H1 (cell line): ENCODE results near the gene ABI2. TPM values are rescaled to one million over a fixed set of nuclear protein-coding genes. Genes with fewer than 3 reads are reported as not detected.

Experiments
- CTCF ChIA-PET: fragments of 300-600 bp; sonication (Branson Sonifier 250); formaldehyde crosslinking; loops from one replicate; lab custom pipeline; 2021; ENCODE audit not compliant: partially characterized antibody; lab: Charles Lee
- POLR2A ChIA-PET: fragments of 300-600 bp; sonication (Branson Sonifier 250); formaldehyde crosslinking; loops from one replicate; lab custom pipeline; 2021; ENCODE audit warnings: inconsistent platforms; ENCODE audit not compliant: partially characterized antibody; lab: Charles Lee
- DNase-seq, 2 experiments: peaks; one replicate each; pipeline versions ENCODE4 v3.0.0 to v3.0.0-alpha.2; 2010 to 2022; ENCODE audit warnings: low spot score in 2 of 2, low read depth in 1 of 2, mixed read lengths in 1 of 2
- FAIRE-seq: peaks from 2 replicates; lab custom pipeline; 2011; peaks lifted over from hg19 to GRCh38; lab: Jason Lieb, UNC
- H2AFZ ChIP-seq: 2 replicates; pipeline ENCODE4 v1.8.1; 2012; ENCODE audit warnings: low read length, inconsistent platforms
- H2AK5ac ChIP-seq: 2 replicates; pipeline ENCODE4 v1.6.1; 2013; ENCODE audit warnings: low read depth, low read length
- H2BK120ac ChIP-seq: replicated peaks from 2 replicates; pipeline ENCODE3; 2013; ENCODE audit warnings: low read depth, low read length, inconsistent platforms
- H2BK12ac ChIP-seq: 2 replicates; pipeline ENCODE4 v1.6.1; 2013; ENCODE audit warnings: low read depth, low read length
- H2BK15ac ChIP-seq: 2 replicates; pipeline ENCODE4 v1.6.1; 2013; ENCODE audit warnings: low read length
- H2BK20ac ChIP-seq: 2 replicates; pipeline ENCODE4 v1.6.1; 2013; ENCODE audit warnings: low read length
- H2BK5ac ChIP-seq: 2 replicates; pipeline ENCODE4 v1.6.1; 2013; ENCODE audit warnings: low read depth, low read length
- H3K14ac ChIP-seq: 2 replicates; pipeline ENCODE4 v1.6.1; 2013; ENCODE audit warnings: inconsistent platforms; ENCODE audit not compliant: insufficient read length
- H3K18ac ChIP-seq: 2 replicates; pipeline ENCODE4 v1.6.1; 2013; ENCODE audit warnings: low read length; ENCODE audit errors: extremely low read depth
- H3K23ac ChIP-seq: 2 replicates; pipeline ENCODE4 v1.6.1; 2013; ENCODE audit warnings: inconsistent platforms; ENCODE audit not compliant: insufficient read length
- H3K23me2 ChIP-seq: 2 replicates; pipeline ENCODE4 v1.6.1; 2013; ENCODE audit warnings: low read depth, low read length
- H3K27ac ChIP-seq: 2 replicates; pipeline ENCODE4 v1.6.1; 2011; ENCODE audit warnings: low read depth, low read length, inconsistent platforms
- H3K27me3 ChIP-seq, 4 experiments: replicated peaks in 1 of 4; 1 replicate in 1 of 4; 2 replicates in 3 of 4; pipeline versions ENCODE4 v1.6.1 to v1.8.1; 2011 to 2013; ENCODE audit warnings: low read length in 3 of 4, mild to moderate bottlenecking in 3 of 4, inconsistent platforms in 2 of 4, mixed read lengths in 2 of 4, moderate library complexity in 1 of 4; ENCODE audit not compliant: control insufficient read depth in 3 of 4, insufficient read depth in 3 of 4; ENCODE audit errors: extremely low read depth in 1 of 4
- H3K36me3 ChIP-seq, 4 experiments: 2 replicates each; pipeline versions ENCODE4 v1.6.1 to v1.8.1; 2011 to 2013; ENCODE audit warnings: mild to moderate bottlenecking in 4 of 4, low read length in 3 of 4, moderate library complexity in 2 of 4, control low read depth in 1 of 4, inconsistent platforms in 1 of 4; ENCODE audit not compliant: insufficient read depth in 4 of 4, control insufficient read depth in 2 of 4
- H3K4ac ChIP-seq: replicated peaks from 2 replicates; pipeline ENCODE3; 2013; ENCODE audit warnings: low read length, low read depth, mixed read lengths, inconsistent platforms; ENCODE audit not compliant: insufficient read length
- H3K4me1 ChIP-seq, 4 experiments: replicated peaks in 1 of 4; 1 replicate in 1 of 4; 2 replicates in 3 of 4; pipeline versions ENCODE4 v1.6.1 to v1.8.1; 2011 to 2013; ENCODE audit warnings: low read length in 3 of 4, inconsistent platforms in 2 of 4, mixed read lengths in 1 of 4; ENCODE audit not compliant: insufficient read depth in 4 of 4, control insufficient read depth in 3 of 4
- H3K4me2 ChIP-seq, 2 experiments: 2 replicates each; pipeline versions ENCODE4 v1.6.1 to v1.8.1; 2011 to 2013; ENCODE audit warnings: low read depth in 2 of 2, low read length in 2 of 2, control low read depth in 1 of 2, inconsistent platforms in 1 of 2, mild to moderate bottlenecking in 1 of 2; ENCODE audit not compliant: insufficient read depth in 1 of 2
- H3K4me3 ChIP-seq, 4 experiments: fragments of 200-600, 300-600 bp in 1 of 4; sonication (generic), shearing (Covaris generic), sonication (Bioruptor Twin) in 1 of 4; 2 replicates each; pipeline versions ENCODE4 v1.5.1 to v1.8.1; 2011 to 2016; ENCODE audit warnings: low read length in 4 of 4, low read depth in 3 of 4, control low read depth in 2 of 4, inconsistent platforms in 2 of 4, mild to moderate bottlenecking in 2 of 4, mixed read lengths in 1 of 4, moderate library complexity in 1 of 4; ENCODE audit not compliant: insufficient read depth in 2 of 4; ENCODE audit errors: extremely low read depth in 1 of 4
- H3K56ac ChIP-seq: replicated peaks from 2 replicates; pipeline ENCODE3; 2013; ENCODE audit warnings: low read depth, mild to moderate bottlenecking, mixed read lengths, low read length, inconsistent platforms; ENCODE audit not compliant: insufficient read length
- H3K79me1 ChIP-seq: 2 replicates; pipeline ENCODE4 v1.6.1; 2013; ENCODE audit warnings: low read depth, low read length, control low read depth
- H3K79me2 ChIP-seq, 2 experiments: 2 replicates each; pipeline versions ENCODE4 v1.6.1 to v1.8.1; 2012 to 2013; ENCODE audit warnings: low read length in 2 of 2, mild to moderate bottlenecking in 2 of 2, inconsistent platforms in 1 of 2; ENCODE audit not compliant: insufficient read depth in 2 of 2, control insufficient read depth in 1 of 2
- H3K9ac ChIP-seq, 4 experiments: replicated peaks in 1 of 4; 1 replicate in 1 of 4; 2 replicates in 3 of 4; pipeline versions ENCODE4 v1.6.1 to v1.8.1; 2011 to 2013; ENCODE audit warnings: low read depth in 3 of 4, low read length in 3 of 4, control low read depth in 2 of 4, mild to moderate bottlenecking in 2 of 4, moderate library complexity in 2 of 4, inconsistent platforms in 1 of 4; ENCODE audit errors: extremely low read depth in 1 of 4
- H3K9me3 ChIP-seq, 2 experiments: 2 replicates each; pipeline versions ENCODE4 v1.6.1 to v1.8.1; 2012 to 2013; ENCODE audit warnings: mild to moderate bottlenecking in 2 of 2, moderate library complexity in 2 of 2, control low read depth in 1 of 2, inconsistent platforms in 1 of 2, low read depth in 1 of 2, low read length in 1 of 2, mixed read lengths in 1 of 2; ENCODE audit not compliant: insufficient read depth in 2 of 2
- H4K20me1 ChIP-seq, 2 experiments: replicated peaks in 1 of 2; 2 replicates each; pipeline versions ENCODE3 to v1.8.1; 2011 to 2013; ENCODE audit warnings: inconsistent platforms in 2 of 2, low read length in 2 of 2, mild to moderate bottlenecking in 1 of 2; ENCODE audit not compliant: insufficient read depth in 2 of 2, control insufficient read depth in 1 of 2
- H4K5ac ChIP-seq: 2 replicates; pipeline ENCODE4 v1.6.1; 2013; ENCODE audit warnings: low read length, low read depth, mixed read lengths, inconsistent platforms; ENCODE audit not compliant: insufficient read length
- H4K8ac ChIP-seq: 2 replicates; pipeline ENCODE4 v1.8.0; 2013; ENCODE audit warnings: mild to moderate bottlenecking, moderate library complexity, low read length, inconsistent platforms; ENCODE audit not compliant: insufficient read depth; ENCODE audit errors: extremely low read depth
- H4K91ac ChIP-seq: replicated peaks from 2 replicates; pipeline ENCODE3; 2013; ENCODE audit warnings: low read length, mixed read lengths, inconsistent platforms; ENCODE audit not compliant: insufficient read length
- CBX8 ChIP-seq: fragments of 300-800, 300-1000 bp; sonication (generic); IDR thresholded peaks from 2 replicates; pipeline ENCODE4 v1.7.1; 2016; ENCODE audit warnings: low read depth, low read length, borderline replicate concordance
- KDM5A ChIP-seq: fragments of 200-600 bp; IDR thresholded peaks from 2 replicates; pipeline ENCODE4 v1.7.1; 2012; ENCODE audit warnings: mild to moderate bottlenecking, low read length, inconsistent platforms, mixed read lengths
- RAD21 ChIP-seq, 2 experiments: IDR thresholded peaks in 1 of 2; conservative IDR thresholded peaks in 1 of 2; 2 replicates each; pipeline ENCODE4 v1.6.1; 2011; ENCODE audit warnings: low read depth in 2 of 2, low read length in 2 of 2, improper control_type of control experiment in 1 of 2, inconsistent platforms in 1 of 2, mild to moderate bottlenecking in 1 of 2, moderate library complexity in 1 of 2
- SP4 ChIP-seq: IDR thresholded peaks from 2 replicates; pipeline ENCODE4 v1.6.1; 2012; ENCODE audit warnings: low read length, inconsistent platforms
- ZNF274 ChIP-seq: IDR thresholded peaks from 2 replicates; pipeline ENCODE4 v1.7.0; 2012; ENCODE audit warnings: low read length, borderline replicate concordance; ENCODE audit errors: extremely low read depth
- WGBS, 2 experiments: shearing (Covaris generic) in 1 of 2; methylation state at CpG; one replicate each; pipeline versions ENCODE4 v1.1.6 to v1.1.7; 2013 to 2015; ENCODE audit warnings: low lambda C conversion rate in 2 of 2, mixed read lengths in 2 of 2, inconsistent platforms in 1 of 2, low coverage in 1 of 2, missing lambda C conversion rate in 1 of 2; ENCODE audit not compliant: insufficient replicate concordance in 2 of 2, insufficient coverage in 1 of 2, insufficient read length in 1 of 2; ENCODE audit errors: extremely low coverage in 1 of 2, missing lambda C conversion rate in 1 of 2; 5-methylcytosine and 5-hydroxymethylcytosine counted together
- polyA plus RNA-seq, 7 experiments: library from polyadenylated mRNA; depleted of rRNA in 3 of 7; stranded (reverse) in 5 of 7; unstranded in 2 of 7; fragments of >200 nt in 5 of 7; fragments of 200-250 nt in 2 of 7; gene quantifications; 1 replicate in 5 of 7; 2 replicates in 1 of 7; 4 replicates in 1 of 7; pipeline versions ENCODE4 v1.2.1 to v1.2.3, GENCODE V29; 2011 to 2013; ENCODE audit warnings: missing spikeins in 2 of 7, mixed read lengths in 2 of 7
- total RNA-seq: library from RNA; stranded (reverse); fragmentation: NEBNext Ultra II Directional; extraction: Animal tissue kit (Norgen Biotek cat#: 25700); gene quantifications from 2 replicates; pipeline ENCODE4 v1.2.1, GENCODE V29; 2021

Gene ABI2
- total and polyA plus RNA-seq, 2 of the 8 experiments (the other 6 are each of a cell fraction or from before 2014, with no cell fraction given): 62.3 to 118 TPM

GRCh38 chr2:203344667-203345066 lies 16.5 kb downstream of the ABI2 start:
- no peak overlapping the region for H3K4me3 ChIP-seq
- no peak for FAIRE-seq
- no peak overlapping the region for H2BK120ac ChIP-seq
- CTCF ChIA-PET: interaction anchor here (0.7 to 1.8 kb wide), 2 partner anchors 11 to 18 kb away, joined by 3 read pairs; no protein-coding TSS in a partner anchor
- no peaks in the 10 kb centered on the region for H3K23me2 ChIP-seq
- no peak overlapping the region for H2BK5ac ChIP-seq
- no peak overlapping the region for H3K14ac ChIP-seq
- H3K79me2 ChIP-seq: peaks cover 3 to 96% of the 10 kb centered on the region in 2 experiments; a peak in 3 of 4 replicates
- no peak overlapping the region for H2BK15ac ChIP-seq
- no peak overlapping the region for H2BK12ac ChIP-seq
- no peak overlapping the region for H3K4me2 ChIP-seq
- H3K27ac ChIP-seq: no peak overlapping the region
- H2AK5ac ChIP-seq: no peak overlapping the region
- no peak overlapping the region for H4K8ac ChIP-seq
- peaks cover 2 to 10% (median 4%) of the 10 kb centered on the region in 4 experiments for H3K4me1 ChIP-seq
- no peak overlapping the region for H2BK20ac ChIP-seq
- H3K18ac ChIP-seq: no peak overlapping the region
- WGBS, 2 experiments: 92% methylated on average over 12 of the region's 12 CpGs; no CpG with 5 or more reads in 1 of the 2 experiments
- H3K56ac ChIP-seq: no peak overlapping the region
- H3K23ac ChIP-seq: no peak overlapping the region
- POLR2A ChIA-PET: interaction anchor here (0.7 to 0.8 kb wide), 2 partner anchors 8 to 17 kb away, joined by 3 read pairs; partner anchors contain the start of gene ABI2
- no peak overlapping the region for H3K9ac ChIP-seq
- H3K9me3 ChIP-seq: no peaks in the 10 kb centered on the region
- TF ChIP-seq CBX8 (no peak), KDM5A (no peak), RAD21 (IDR thresholded peaks at IDR 0.05 in 1 of 2, conservative IDR thresholded peaks at IDR 0.05 in 1 of 2; ENCODE audit: low read depth in 2 of 2, low read length in 2 of 2) (no peak), SP4 (no peak), ZNF274 (no peak)
- TF ChIP-seq, all 59 proteins: peak for 0
- no peak overlapping the region for H2AFZ ChIP-seq
- no peak overlapping the region for H4K91ac ChIP-seq
- H3K79me1 ChIP-seq: 0 out of 2 replicates have a peak, but pooled peaks cover 4% of the 10 kb centered on the region
- H3K36me3 ChIP-seq: peaks cover 0 to 6% (median 2%) of the 10 kb centered on the region in 4 experiments; a peak in 5 of 8 replicates
- H3K27me3 ChIP-seq: no peaks in the 10 kb centered on the region
- H3K4ac ChIP-seq: no peak overlapping the region
- H4K5ac ChIP-seq: no peak overlapping the region
- peaks cover 1 to 4% of the 10 kb centered on the region in 2 experiments for H4K20me1 ChIP-seq
- DNase-seq: no peak
